ENCODE measurements around the gene ALPK3.

ALPK3 gene

DNA sequence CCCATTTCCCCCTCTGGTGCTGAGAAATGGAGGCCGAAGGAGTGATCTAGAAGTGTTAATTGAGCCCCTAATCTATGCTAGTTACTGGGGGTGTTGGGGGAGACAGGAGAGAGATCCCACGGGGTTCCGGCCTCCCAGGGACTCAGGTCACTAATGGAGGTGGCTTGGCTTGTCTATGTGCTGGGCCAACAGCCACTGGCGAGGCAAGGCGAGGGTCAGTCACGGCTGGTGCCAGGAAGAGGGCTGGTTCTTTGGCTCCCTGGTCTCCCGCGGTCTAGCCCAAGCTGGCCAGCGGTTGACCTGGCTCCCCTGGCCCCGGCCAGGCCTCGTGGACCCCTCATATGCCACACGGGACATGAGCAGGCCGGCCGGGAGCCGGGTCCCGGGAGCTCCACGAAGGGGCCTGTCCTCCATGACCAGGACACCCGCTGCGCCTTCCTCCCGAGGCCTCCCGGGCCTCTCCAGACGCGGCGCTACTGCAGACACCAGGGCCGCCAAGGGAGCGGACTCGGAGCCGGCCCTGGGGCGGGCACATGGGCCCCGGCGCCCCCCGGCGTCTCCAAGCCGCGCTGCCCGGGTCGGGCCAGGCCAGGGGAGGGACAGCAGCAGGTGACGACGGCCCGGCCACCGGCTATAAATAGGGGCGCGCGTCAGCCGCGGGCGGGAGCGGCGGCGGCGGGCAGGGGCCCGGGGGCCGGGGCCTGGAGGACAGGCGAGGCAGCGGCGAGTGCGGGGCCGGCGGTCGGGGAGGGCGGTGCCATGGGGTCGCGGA is at the start of gene ALPK3:
Gene ALPK3 (plus strand): TSS at position 663 of the 772 bp plus-strand sequence. CDS start 97 bp downstream, at position 760.
- Mint-ChIP-seq H3K4me3 (no peak within 1 kb of the TSS), H3K4me1 (peaks cover 6% of the 10 kb centered on the region), H3K27ac (peak within 1 kb of the TSS; percentile 57), H3K9me3 (no peaks in the 10 kb centered on the region), H3K27me3 (peaks cover 5% of the 10 kb centered on the region), H3K36me3 (ENCODE audit: low read depth) (no peaks in the 10 kb centered on the region)
- no peak for ATAC-seq
- no peak for DNase-seq

- ATAC-seq, result no peak
- DNase-seq, result no peak
- no peak overlapping the region for H3K27ac Mint-ChIP-seq
- H3K36me3 Mint-ChIP-seq (ENCODE audit: low read depth), result peaks cover 31% of the 10 kb centered on the region
- H3K27me3 Mint-ChIP-seq, result no peaks in the 10 kb centered on the region
- no peak overlapping the region for H3K4me3 Mint-ChIP-seq
- H3K4me1 Mint-ChIP-seq, result peaks cover 16% of the 10 kb centered on the region
- no peaks in the 10 kb centered on the region for H3K9me3 Mint-ChIP-seq
Observed at GRCh38 chr15:84772031-84772430, 45.1 kb upstream of the ALPK3 start.

DNA sequence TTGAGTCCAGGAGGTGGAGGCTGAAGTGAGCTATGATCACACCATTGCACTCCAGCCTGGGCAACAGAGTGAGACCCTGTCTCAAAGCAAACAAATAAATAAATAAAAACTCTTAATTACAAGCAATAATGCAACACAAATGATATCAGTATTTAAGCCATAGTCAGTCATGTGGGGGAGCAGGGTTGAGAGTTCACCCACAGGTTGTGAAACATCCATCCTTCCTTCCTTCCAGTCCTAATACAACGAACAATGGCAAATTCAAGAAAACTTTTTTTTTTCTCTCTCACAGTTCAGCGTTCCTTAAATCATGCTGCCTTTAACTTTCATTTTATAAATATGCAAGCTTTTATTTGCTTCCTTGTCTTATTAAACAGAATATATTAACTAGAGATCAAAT is 44.7 kb upstream of the ALPK3 start:
- ATAC-seq (no peak), DNase-seq (no peak)
- no peak overlapping the region for H3K27ac Mint-ChIP-seq
- H3K9me3 Mint-ChIP-seq, result no peaks in the 10 kb centered on the region
- peaks cover 29% of the 10 kb centered on the region for H3K36me3 Mint-ChIP-seq (ENCODE audit: low read depth)
- peaks cover 16% of the 10 kb centered on the region for H3K4me1 Mint-ChIP-seq
- H3K4me3 Mint-ChIP-seq, result no peak overlapping the region
- H3K27me3 Mint-ChIP-seq, result no peaks in the 10 kb centered on the region

DNA sequence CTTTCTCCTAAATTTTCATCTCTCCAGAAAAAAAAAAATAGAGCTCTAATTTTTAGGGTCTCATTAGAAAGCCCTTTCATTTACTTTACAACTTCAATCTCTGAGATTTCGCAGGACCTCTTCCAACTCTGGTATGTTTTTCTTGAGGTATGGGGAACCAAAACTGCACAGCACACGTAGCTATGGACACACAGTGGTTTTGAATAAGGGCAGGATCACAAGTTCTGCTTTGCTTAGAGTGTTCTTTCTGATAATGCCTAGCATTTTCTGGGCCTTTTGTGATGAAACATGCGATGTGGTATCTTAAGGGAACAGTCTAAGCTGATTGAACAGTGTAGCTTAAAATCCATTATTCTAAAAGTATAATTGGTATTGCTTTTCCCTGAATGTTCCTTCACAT is 43.4 kb upstream of the ALPK3 start:
- Mint-ChIP-seq H3K36me3 (ENCODE audit: low read depth) (peaks cover 27% of the 10 kb centered on the region), H3K9me3 (no peaks in the 10 kb centered on the region), H3K4me3 (no peak overlapping the region), H3K27ac (no peak overlapping the region), H3K27me3 (no peaks in the 10 kb centered on the region), H3K4me1 (peaks cover 16% of the 10 kb centered on the region)
- no peak for DNase-seq
- ATAC-seq, result no peak

DNA sequence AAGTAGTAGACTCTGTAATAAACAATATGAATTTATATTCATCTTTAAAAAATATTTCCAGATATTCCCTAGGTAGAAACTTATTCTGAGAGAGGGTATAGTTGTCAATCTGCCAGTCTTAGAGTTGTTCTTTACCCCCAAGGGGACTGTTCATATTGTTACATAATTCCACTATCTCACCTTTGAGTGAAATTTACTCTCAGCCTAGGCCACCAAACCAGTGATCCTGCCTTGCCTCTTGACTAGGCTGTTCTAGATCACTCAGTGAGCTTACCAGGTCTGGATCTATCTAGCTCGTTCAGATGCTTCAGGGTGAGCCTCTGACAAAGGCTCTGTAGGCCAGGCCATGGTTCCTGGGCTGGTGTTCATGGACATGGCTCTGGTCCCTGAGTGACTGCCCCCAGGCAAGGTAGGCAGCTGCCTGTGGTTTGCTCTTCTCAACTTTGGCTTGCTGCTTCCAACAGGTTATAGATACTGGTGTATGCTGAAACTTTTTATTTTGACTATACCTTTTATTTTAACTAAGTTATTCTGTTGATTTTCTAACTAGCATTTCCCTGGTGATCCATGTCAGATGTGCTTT is 41.2 kb upstream of the ALPK3 start:
- DNase-seq, result no peak
- Mint-ChIP-seq H3K4me3 (no peak overlapping the region), H3K27me3 (no peaks in the 10 kb centered on the region), H3K27ac (no peak overlapping the region), H3K4me1 (peaks cover 12% of the 10 kb centered on the region), H3K36me3 (ENCODE audit: low read depth) (peaks cover 23% of the 10 kb centered on the region), H3K9me3 (no peaks in the 10 kb centered on the region)
- no peak for ATAC-seq

- Mint-ChIP-seq H3K9me3 (no peaks in the 10 kb centered on the region), H3K27ac (no peak overlapping the region), H3K36me3 (ENCODE audit: low read depth) (peaks cover 34% of the 10 kb centered on the region), H3K4me3 (no peak overlapping the region), H3K27me3 (no peaks in the 10 kb centered on the region), H3K4me1 (peaks cover 18% of the 10 kb centered on the region)
- DNase-seq (no peak), ATAC-seq (no peak)
Observed at GRCh38 chr15:84778194-84778593, 39.0 kb upstream of the ALPK3 start.

- ATAC-seq (no peak), DNase-seq (no peak)
- H3K9me3 Mint-ChIP-seq, result no peaks in the 10 kb centered on the region
- H3K36me3 Mint-ChIP-seq (ENCODE audit: low read depth), result peaks cover 44% of the 10 kb centered on the region
- H3K27me3 Mint-ChIP-seq, result no peaks in the 10 kb centered on the region
- H3K27ac Mint-ChIP-seq, result no peak overlapping the region
- H3K4me3 Mint-ChIP-seq, result no peak overlapping the region
- peaks cover 24% of the 10 kb centered on the region for H3K4me1 Mint-ChIP-seq
Observed at GRCh38 chr15:84780492-84780891, 36.7 kb upstream of the ALPK3 start.

GRCh38 chr15:84781495-84781894 is 35.7 kb upstream of the ALPK3 start:
- Mint-ChIP-seq H3K4me1 (peaks cover 31% of the 10 kb centered on the region), H3K27ac (no peak overlapping the region), H3K4me3 (no peak overlapping the region), H3K27me3 (no peaks in the 10 kb centered on the region), H3K36me3 (ENCODE audit: low read depth) (peaks cover 50% of the 10 kb centered on the region), H3K9me3 (no peaks in the 10 kb centered on the region)
- no peak for DNase-seq
- no peak for ATAC-seq

DNA sequence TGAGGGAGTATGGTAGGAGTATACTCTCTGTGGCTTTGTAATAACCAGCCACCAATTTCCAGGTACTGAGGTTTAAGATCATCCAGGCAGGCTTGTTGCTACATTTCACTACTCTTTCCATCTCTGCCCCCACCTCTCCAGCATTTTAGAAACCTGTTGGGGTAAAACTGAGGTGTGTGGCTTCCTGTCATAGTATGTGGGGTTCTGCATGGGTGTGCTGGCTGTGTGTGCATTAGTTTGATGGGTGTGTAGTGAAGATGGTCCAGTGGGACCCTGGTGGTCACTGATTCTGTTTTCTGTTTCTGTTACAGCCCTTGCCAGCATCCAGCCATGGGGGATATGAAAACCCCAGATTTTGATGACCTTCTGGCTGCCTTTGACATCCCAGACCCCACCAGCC is 34.8 kb upstream of the ALPK3 start:
- DNase-seq, result no peak
- no peaks in the 10 kb centered on the region for H3K27me3 Mint-ChIP-seq
- H3K9me3 Mint-ChIP-seq, result no peaks in the 10 kb centered on the region
- peaks cover 31% of the 10 kb centered on the region for H3K4me1 Mint-ChIP-seq
- ATAC-seq, result no peak
- H3K4me3 Mint-ChIP-seq, result no peak overlapping the region
- peaks cover 50% of the 10 kb centered on the region for H3K36me3 Mint-ChIP-seq (ENCODE audit: low read depth)
- H3K27ac Mint-ChIP-seq, result peak overlapping the region; percentile 5

DNA sequence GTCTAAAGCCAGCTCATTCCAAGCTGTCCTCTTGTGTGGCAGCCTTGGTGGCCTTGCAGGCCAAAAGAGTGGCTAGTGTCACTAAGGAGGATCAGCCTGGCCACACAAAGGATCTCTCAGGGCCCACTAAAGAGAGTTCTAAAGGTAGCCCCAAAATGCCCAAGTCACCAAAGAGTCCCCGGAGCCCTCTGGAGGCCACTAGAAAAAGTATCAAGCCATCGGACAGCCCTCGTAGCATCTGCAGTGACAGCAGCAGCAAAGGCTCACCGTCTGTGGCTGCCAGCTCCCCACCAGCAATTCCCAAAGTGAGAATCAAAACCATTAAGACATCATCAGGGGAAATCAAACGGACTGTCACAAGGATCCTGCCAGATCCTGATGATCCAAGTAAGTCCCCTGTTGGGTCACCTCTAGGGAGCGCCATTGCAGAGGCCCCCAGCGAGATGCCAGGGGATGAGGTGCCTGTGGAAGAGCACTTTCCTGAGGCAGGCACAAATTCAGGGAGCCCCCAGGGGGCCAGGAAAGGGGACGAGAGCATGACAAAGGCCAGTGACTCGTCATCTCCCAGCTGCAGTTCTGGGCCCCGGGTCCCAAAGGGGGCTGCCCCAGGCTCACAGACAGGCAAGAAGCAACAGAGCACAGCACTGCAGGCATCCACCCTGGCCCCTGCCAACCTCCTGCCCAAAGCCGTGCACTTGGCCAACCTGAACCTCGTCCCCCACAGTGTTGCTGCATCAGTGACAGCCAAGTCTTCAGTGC is 33.5 kb upstream of the ALPK3 start:
- peaks cover 54% of the 10 kb centered on the region for H3K36me3 Mint-ChIP-seq (ENCODE audit: low read depth)
- peaks cover 41% of the 10 kb centered on the region for H3K4me1 Mint-ChIP-seq
- peak; percentile 27 for ATAC-seq

DNA sequence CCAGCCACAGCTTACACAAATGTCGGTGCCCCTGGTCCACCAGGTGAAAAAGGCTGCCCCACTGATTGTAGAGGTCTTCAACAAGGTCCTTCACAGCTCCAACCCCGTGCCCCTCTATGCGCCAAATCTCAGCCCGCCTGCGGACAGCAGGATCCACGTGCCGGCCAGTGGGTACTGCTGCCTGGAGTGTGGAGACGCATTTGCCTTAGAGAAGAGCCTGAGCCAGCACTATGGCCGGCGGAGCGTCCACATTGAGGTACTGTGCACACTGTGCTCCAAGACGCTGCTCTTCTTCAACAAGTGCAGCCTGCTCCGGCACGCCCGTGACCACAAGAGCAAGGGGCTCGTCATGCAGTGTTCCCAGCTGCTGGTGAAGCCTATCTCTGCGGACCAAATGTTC is 32.9 kb upstream of the ALPK3 start:
- Mint-ChIP-seq H3K4me3 (no peak overlapping the region), H3K27me3 (no peaks in the 10 kb centered on the region), H3K9me3 (no peaks in the 10 kb centered on the region), H3K27ac (no peak overlapping the region), H3K36me3 (ENCODE audit: low read depth) (peaks cover 53% of the 10 kb centered on the region), H3K4me1 (peaks cover 41% of the 10 kb centered on the region)
- DNase-seq, result no peak
- ATAC-seq, result no peak

More for the DNA sequence above, 33.5 kb upstream of the ALPK3 start:
- H3K27ac Mint-ChIP-seq, result no peak overlapping the region
- no peak for DNase-seq
- no peak overlapping the region for H3K4me3 Mint-ChIP-seq
- no peaks in the 10 kb centered on the region for H3K27me3 Mint-ChIP-seq
- H3K9me3 Mint-ChIP-seq, result no peaks in the 10 kb centered on the region

GRCh38 chr15:84785053-84785452 is 32.1 kb upstream of the ALPK3 start:
- DNase-seq (no peak), ATAC-seq (peak; percentile 69)
- peaks cover 41% of the 10 kb centered on the region for H3K4me1 Mint-ChIP-seq
- no peak overlapping the region for H3K4me3 Mint-ChIP-seq
- no peaks in the 10 kb centered on the region for H3K9me3 Mint-ChIP-seq
- no peaks in the 10 kb centered on the region for H3K27me3 Mint-ChIP-seq
- no peak overlapping the region for H3K27ac Mint-ChIP-seq
- H3K36me3 Mint-ChIP-seq (ENCODE audit: low read depth), result peaks cover 50% of the 10 kb centered on the region

GRCh38 chr15:84788500-84788899 is 28.7 kb upstream of the ALPK3 start:
- Mint-ChIP-seq H3K27ac (no peak overlapping the region), H3K4me1 (peaks cover 31% of the 10 kb centered on the region), H3K36me3 (ENCODE audit: low read depth) (peaks cover 47% of the 10 kb centered on the region), H3K9me3 (no peaks in the 10 kb centered on the region), H3K27me3 (no peaks in the 10 kb centered on the region), H3K4me3 (no peak overlapping the region)
- ATAC-seq (no peak), DNase-seq (no peak)

- Mint-ChIP-seq H3K27ac (no peak overlapping the region), H3K36me3 (ENCODE audit: low read depth) (peaks cover 42% of the 10 kb centered on the region), H3K4me3 (no peak overlapping the region), H3K4me1 (peaks cover 22% of the 10 kb centered on the region), H3K9me3 (no peaks in the 10 kb centered on the region), H3K27me3 (no peaks in the 10 kb centered on the region)
- no peak for DNase-seq
- no peak for ATAC-seq
Observed at GRCh38 chr15:84789762-84790161, 27.4 kb upstream of the ALPK3 start.

DNA sequence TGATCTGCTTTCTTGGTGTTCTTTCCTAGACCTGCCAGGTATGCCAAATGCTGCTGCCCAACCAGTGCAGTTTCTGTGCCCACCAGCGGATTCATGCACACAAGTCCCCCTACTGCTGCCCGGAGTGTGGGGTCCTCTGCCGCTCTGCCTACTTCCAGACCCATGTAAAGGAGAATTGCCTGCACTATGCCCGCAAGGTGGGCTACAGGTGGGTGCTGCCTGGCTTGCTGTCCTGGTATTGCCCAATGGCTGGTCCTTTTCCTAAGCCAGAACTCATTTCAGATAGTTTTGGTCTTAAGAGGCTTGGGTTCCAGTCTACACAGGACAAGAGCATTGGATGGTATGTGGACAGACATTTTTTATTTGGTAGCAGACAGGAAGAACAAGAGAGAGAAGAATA is 26.5 kb upstream of the ALPK3 start:
- H3K27ac Mint-ChIP-seq, result no peak overlapping the region
- no peak for DNase-seq
- peaks cover 41% of the 10 kb centered on the region for H3K36me3 Mint-ChIP-seq (ENCODE audit: low read depth)
- ATAC-seq, result no peak
- H3K9me3 Mint-ChIP-seq, result no peaks in the 10 kb centered on the region
- no peaks in the 10 kb centered on the region for H3K27me3 Mint-ChIP-seq
- H3K4me1 Mint-ChIP-seq, result peaks cover 15% of the 10 kb centered on the region
- H3K4me3 Mint-ChIP-seq, result no peak overlapping the region

Data from activated naive CD8-positive, alpha-beta T cell treated with anti-CD3 and anti-CD28 coated beads, Interleukin-2, amount 50 U/mL, for 24 hours (primary cell).